ENCODE results near the gene KLLN. TPM values are rescaled to one million over a fixed set of nuclear protein-coding genes. Genes with fewer than 3 reads are reported as not detected.
"Not testable (repeated sequence)": the region's sequence is repeated elsewhere in the genome, so short reads cannot be mapped to it uniquely, and the experiment has no call there.

The KLLN gene
- total and polyA plus RNA-seq, 2 of the 8 experiments (the other 6 are each of a cell fraction or from before 2014, with no cell fraction given): 0.24 to 0.73 TPM

- H2AK5ac ChIP-seq (ENCODE audit: low read depth, low read length); H3K36me3 ChIP-seq (ENCODE audit: control insufficient read depth in 2 of 4, insufficient read depth in 4 of 4, low read length in 3 of 4); H3K14ac ChIP-seq (ENCODE audit: insufficient read length); H3K9ac ChIP-seq (replicated peaks in 1 of 4; ENCODE audit: extremely low read depth in 1 of 4, low read depth in 3 of 4, low read length in 3 of 4); H3K27ac ChIP-seq (ENCODE audit: low read depth, low read length); H3K4me1 ChIP-seq (replicated peaks in 1 of 4; ENCODE audit: control insufficient read depth in 3 of 4, insufficient read depth in 4 of 4, low read length in 3 of 4); H2BK15ac ChIP-seq (ENCODE audit: low read length); H3K27me3 ChIP-seq (replicated peaks in 1 of 4; ENCODE audit: control insufficient read depth in 3 of 4, extremely low read depth in 1 of 4, insufficient read depth in 3 of 4, low read length in 3 of 4); H3K4me3 ChIP-seq (ENCODE audit: extremely low read depth in 1 of 4, insufficient read depth in 2 of 4, low read depth in 3 of 4, low read length in 4 of 4); H3K56ac ChIP-seq (replicated peaks; ENCODE audit: insufficient read length, low read depth, low read length); H2BK20ac ChIP-seq (ENCODE audit: low read length); H2BK5ac ChIP-seq (ENCODE audit: low read depth, low read length); H2BK120ac ChIP-seq (replicated peaks; ENCODE audit: low read depth, low read length); H3K4me2 ChIP-seq (ENCODE audit: insufficient read depth in 1 of 2, low read depth in 2 of 2, low read length in 2 of 2); DNase-seq (ENCODE audit: low read depth in 1 of 2, low spot score in 2 of 2); H3K79me1 ChIP-seq (ENCODE audit: low read depth, low read length); CTCF ChIA-PET (ENCODE audit: partially characterized antibody); H4K91ac ChIP-seq (replicated peaks; ENCODE audit: insufficient read length, low read length); H2AFZ ChIP-seq (ENCODE audit: low read length); H2BK12ac ChIP-seq (ENCODE audit: low read depth, low read length); H4K5ac ChIP-seq (ENCODE audit: insufficient read length, low read depth, low read length); H3K4ac ChIP-seq (replicated peaks; ENCODE audit: insufficient read length, low read depth, low read length); FAIRE-seq; H3K18ac ChIP-seq (ENCODE audit: extremely low read depth, low read length); H3K23ac ChIP-seq (ENCODE audit: insufficient read length); H4K8ac ChIP-seq (ENCODE audit: extremely low read depth, insufficient read depth, low read length); H3K9me3 ChIP-seq (ENCODE audit: insufficient read depth in 2 of 2, low read depth in 1 of 2, low read length in 1 of 2); POLR2A ChIA-PET (ENCODE audit: partially characterized antibody): not testable (repeated sequence)
- peaks cover 23 to 100% of the 10 kb centered on the region in 2 experiments for H3K79me2 ChIP-seq (ENCODE audit: control insufficient read depth in 1 of 2, insufficient read depth in 2 of 2, low read length in 2 of 2)
- 95% methylated on average over 9 of the region's 9 CpGs; no CpG with 5 or more reads in 1 of the 2 experiments for WGBS, 2 experiments (ENCODE audit: extremely low coverage in 1 of 2, insufficient coverage in 1 of 2, insufficient read length in 1 of 2, insufficient replicate concordance in 2 of 2, low coverage in 1 of 2, low lambda C conversion rate in 2 of 2, missing lambda C conversion rate in 1 of 2)
- peaks cover 17 to 21% of the 10 kb centered on the region in 2 experiments for H4K20me1 ChIP-seq (replicated peaks in 1 of 2; ENCODE audit: control insufficient read depth in 1 of 2, insufficient read depth in 2 of 2, low read length in 2 of 2)
- H3K23me2 ChIP-seq (ENCODE audit: low read depth, low read length): peaks cover 10% of the 10 kb centered on the region
Measured at GRCh38 chr10:87869139-87869538, 5.8 kb upstream of the KLLN start.
